Inflammatory macrophage (primary cell): Measurements from ENCODE around the gene ABHD5.
A peak's percentile ranks its signal among the peaks of the same experiment; 100 is the strongest.

ENCODE experiments used
- DNase-seq, 2 donors: peaks; one replicate each; pipeline ENCODE4 v3.0.0-alpha.2; 2020 to 2022

Gene ABHD5

DNA sequence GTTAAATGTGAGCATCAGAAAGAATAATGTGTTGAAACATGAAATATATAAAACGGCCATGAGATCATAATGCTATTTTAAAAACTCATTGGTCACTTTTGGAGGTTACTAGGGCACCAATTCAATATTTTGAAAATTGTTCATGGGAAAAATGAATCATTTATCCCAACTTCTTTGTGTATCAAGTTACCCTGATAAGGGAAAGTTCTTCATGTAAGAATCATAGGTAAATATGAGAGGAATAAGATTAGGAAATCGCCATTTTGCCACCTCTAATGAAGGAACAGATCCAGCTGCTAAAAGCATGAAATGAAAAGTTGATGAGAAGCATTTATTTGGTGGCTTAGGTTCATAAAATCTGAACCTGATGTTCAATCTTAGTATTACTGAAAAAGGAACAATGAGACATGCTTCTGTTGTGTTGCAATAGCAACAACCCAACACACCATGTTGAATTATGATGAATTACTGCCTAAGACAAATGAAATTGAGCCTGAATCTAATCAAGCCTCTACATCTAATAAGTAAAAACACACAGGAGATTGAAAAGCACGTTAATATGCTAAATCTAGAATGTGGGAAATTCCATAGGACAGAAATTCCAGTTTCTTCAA is 32.5 kb downstream of the ABHD5 start:
- DNase-seq = peak in 1 of 2 donors; percentile 9

GRCh38 chr3:43726521-43726920 is 35.8 kb downstream of the ABHD5 start:
- no peak for DNase-seq

- DNase-seq = peak in 1 of 2 donors; percentile 32
Measured at GRCh38 chr3:43727930-43728329, 37.2 kb downstream of the ABHD5 start.

DNA sequence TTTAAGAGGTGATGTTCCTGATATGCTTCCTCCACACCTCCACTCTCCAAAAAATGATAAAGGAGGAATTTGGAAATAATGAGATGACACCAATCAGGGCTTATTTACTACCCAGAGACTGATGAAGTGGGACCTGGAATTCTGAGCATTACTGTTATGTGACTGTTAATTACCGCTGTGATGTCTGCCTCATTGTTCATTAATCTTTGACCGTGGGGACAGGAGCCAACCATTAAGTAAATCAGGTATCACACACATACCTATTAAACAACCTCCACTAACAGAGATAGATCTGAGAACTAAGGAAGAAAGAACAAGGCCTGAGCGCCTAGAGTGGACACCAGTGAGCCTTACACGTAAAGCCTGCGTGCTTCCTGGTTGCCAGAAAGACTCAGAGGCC is 37.7 kb downstream of the ABHD5 start:
- DNase-seq = no peak

DNA sequence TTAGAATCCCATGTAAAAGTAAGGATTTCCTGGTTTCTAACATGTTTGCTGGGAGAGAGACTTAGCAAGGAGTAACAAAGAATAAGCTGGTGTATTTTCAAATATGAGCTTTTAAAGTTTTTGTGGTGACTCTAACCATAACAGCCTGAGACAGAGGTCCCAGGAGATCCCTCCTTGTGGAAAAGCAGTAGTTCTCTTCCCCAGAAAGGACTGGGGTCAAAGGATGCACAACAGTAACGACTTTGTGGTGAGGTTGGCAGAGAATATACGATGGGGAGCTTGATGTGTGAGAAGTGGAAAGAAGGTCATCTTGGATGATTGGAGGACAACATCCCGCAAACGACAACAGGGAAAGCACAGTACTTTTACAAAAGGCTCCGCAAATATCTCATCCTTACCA is 38.2 kb downstream of the ABHD5 start:
- DNase-seq = no peak

DNA sequence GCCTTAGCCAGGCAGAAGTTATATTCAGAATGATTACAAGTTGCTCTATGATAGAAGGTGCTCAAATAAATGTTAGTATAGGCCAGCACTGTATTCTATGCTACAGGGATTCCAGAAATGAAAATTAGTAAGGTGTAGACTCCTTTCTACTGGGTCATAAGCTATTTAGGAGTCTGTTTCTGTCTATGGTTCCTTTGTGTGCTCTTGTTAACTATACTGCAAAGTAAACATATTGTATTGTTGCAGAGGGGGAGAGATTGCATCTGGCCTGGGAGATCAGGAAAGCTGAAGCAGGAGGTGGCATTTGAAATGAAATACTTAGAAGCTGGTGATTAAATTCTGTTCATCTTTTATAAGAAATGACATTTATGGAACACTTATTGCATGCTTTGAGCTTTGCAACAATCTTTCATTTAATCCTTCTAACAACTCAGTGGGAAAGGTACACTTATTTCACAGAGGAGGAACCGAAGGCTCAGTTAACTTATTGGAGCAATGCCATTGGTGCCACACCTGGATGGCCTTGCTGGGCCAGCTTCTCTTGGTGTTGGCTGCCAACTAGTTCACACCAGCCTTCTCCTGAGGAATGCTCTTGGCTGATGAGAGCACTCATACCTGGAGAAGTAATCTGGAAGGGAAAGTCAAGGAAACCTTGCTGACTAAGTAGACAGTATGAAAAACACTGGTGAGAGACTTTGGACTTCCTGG is 39.1 kb downstream of the ABHD5 start:
- no peak for DNase-seq

DNA sequence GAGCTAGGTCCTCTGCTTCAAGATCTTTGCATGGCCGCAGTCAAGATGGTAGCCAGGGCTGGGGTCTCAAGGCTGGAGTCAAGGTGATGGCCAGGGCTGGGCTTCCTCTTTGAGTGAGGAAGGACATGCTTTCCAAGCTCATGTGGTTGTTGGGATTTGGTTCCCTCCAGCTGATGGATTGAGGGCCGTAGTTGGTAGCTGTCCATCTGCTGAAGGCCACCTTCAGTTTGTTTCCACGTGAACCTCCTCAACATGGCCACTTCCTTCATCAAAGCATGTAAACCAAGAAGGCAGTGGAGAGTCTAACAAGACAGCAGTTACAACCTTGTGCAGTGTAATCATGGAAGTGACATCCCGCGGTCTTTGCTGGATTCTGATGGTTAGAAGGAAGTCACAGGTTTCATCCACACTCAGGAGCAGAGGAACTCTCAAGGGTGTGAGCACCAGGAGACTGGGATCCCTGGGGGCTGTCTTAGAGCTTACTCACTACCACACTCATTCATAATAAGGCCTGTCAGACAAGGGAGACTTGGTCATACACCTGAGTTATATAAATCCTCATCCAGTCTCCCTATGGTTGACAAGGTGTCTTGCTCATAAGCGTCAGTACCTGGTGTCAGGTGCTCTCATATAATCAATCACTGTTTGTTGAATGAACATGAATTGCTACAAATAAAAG is 42.1 kb downstream of the ABHD5 start:
- DNase-seq = no peak

DNA sequence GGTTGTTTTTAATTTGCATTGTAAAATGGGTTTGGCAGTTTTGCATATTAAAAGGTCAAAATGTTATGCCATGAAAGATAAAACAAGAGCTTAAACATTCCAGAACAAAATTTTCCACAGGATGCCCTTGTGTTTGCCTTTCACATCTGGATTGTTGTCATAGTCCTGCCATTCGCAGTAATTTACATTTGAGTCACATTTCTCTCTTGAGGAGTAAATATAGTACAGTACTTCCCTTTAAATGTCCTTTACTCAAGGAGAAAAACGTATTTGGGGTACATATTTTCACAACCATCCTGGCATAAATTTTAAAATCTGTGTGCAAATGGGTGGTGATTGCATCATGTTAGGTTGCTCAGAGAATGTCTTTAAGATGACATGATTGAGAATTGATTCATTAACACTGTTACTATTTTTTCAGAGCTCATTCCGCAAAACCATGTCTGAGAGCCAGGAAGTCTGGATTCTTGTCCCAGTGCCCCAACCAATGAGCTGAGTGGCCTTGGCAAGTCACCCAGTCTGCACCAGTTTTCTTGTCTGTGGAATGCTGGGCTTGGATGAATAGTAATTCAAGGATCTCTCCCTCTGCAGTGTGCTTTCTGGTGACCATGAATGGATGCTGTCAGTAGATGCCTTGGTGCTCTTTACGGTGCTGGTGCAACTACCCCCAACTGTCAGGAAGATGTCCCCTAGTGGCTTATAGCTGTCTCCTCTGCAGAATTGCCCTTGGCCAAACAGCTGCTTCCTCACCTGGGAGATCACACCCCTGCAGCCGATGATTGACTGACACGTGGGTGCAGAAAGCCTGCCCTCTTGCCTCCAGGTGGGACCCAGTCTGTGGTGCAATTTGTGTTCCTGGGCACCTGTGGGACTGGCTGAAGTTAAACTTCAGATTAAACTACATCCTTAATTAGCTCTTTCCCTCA is 43.0 kb downstream of the ABHD5 start:
- DNase-seq = no peak

DNA sequence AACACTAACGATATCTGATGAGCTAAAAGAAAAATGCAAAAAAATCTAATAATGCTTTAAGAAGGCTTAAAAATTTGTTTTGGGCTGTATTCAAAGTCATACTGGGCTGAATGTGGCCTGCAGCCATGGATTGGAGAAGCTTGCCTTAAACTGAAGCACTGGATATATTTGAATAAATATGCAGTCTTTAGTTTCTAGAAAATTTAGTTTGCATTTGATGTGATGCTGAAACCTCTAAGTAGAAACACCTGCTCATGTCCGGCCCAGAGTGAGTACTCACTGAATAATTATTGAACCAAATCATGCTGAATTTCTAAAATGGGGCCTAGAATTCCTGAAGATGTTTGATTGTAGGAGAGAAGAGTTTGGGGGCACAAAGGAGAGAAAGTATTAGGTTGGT is 43.9 kb downstream of the ABHD5 start:
- no peak for DNase-seq

DNA sequence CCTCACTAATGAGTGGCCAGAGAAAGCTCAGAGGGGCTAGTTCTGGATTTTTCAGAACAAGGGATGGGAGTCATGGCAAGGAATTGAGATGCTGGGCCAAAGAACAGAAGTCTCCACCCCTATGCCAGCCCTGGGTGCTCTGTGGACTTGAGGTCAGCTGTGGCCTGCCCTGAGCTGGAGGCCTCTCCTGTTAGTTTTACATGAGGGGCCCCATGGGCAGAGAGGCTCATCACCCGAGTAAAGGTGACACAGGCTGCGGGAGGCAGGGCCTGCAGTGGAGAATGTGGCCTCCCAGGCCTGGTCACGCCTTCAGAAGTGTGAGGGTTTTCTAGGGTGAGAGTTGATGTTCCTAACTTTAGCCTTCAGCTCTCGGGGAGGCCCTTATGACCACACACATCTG is 44.9 kb downstream of the ABHD5 start:
- DNase-seq = no peak

GRCh38 chr3:43736558-43737440 is 46.1 kb downstream of the ABHD5 start:
- no peak for DNase-seq

- no peak for DNase-seq
Measured at GRCh38 chr3:43738305-43738704, 47.6 kb downstream of the ABHD5 start.

GRCh38 chr3:43742920-43743319 is 52.2 kb downstream of the ABHD5 start:
- DNase-seq = peak in 1 of 2 donors; percentile 28

- DNase-seq = no peak
Measured at GRCh38 chr3:43747641-43748040, 56.9 kb downstream of the ABHD5 start.

DNA sequence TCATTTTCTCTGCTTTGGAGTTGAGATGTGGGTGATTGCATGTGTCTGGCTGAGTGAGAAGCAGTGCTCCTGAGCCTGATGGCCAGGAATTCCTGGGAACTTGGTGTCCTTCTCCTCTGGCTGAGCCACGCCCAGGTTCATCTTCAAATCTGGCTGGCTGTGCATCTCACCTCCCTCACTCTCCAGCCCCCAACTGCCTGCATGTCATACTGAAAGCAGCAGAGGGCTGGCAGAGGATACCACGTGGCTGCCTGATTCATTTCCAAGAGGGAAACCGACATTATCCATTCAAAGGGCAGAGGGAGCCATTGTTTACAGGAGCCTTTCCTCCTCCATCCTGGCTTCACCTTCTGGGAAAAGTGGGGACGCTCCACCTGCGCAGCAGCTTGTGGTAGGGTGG is 57.4 kb downstream of the ABHD5 start:
- DNase-seq = no peak

DNA sequence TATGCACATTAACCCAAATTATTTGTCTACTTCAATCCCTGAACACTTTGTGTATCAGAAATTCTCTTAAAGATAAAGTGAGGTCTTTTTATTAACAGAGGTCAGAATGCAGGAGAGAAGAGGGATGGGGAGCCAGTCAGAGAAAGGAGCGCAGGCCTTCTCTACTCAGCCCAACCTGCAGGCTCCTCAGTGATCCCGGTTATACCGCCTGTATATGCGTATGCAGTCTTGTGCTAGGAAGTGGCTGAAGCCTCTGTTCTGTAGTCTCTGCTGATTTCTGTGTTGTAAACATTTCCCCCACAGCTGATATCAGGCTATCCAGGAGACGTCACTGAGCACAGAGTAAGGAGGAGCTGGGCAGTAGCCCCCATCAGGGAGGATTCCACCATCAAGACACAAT is 57.9 kb downstream of the ABHD5 start:
- DNase-seq = no peak

DNA sequence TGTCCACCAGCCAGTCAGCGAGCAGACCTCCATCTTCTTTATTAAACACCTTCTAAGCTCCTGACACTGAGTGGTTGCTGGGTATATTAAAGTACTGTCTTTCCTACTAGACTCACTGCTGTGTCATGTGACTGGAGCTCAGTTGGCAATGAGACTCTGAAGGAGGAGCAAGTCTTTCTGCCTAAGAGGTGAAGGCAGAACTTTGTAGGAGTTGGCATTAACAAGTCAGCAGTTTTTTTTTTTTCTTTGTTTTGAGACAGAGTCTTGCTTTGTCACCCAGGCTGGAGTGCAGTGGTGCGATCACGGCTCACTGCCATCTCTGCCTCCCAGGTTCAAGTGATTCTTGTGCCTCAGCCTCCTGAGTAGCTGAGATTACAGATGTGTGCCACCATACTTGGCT is 62.2 kb downstream of the ABHD5 start:
- DNase-seq = peak; percentile 23 to 45

DNA sequence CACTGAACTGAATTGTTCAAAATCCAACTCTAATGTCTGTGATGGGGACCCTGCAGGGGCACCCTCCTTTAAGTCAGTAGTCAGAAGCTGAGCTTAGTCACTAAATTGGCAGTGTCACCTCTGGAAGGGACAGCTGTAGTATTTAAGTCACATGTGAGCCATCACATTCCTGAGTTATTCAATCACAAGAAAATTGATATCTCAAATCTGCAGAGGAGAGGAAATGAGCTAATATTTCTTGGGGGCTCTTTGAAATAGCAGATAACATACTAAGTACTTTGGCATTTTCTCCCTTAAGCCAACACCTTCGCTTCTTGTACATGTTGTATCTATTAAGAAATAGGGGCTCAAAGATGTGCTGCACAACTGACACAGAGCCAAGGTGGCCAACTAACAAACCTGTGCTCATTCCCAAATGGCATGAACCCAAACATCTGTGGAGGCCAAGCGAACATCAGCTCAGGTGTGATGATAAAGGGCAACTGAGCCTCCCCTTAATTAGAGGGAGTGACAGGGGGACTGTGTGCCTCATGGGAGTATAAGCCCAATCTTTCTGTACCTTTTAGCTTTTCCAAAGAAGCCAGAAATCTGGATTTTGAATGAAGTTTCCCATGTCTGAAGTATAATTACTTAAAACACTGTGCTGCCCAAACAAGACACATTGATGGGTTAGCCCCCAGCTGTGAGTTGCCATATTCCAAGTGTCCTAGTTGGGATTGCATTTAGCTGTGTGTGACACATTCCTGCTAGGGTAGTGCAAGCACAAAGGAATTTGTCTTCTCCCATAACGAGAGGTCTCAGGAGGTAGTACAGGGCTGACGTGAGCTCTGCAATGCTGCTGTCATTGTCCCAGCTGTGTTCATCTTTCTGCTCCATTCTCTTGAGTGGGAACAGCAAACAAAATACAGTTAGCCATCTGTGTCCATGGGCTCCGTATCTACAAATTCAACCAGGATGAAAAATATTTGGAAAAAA is 63.3 kb downstream of the ABHD5 start:
- no peak for DNase-seq

GRCh38 chr3:43755516-43756200 is 64.9 kb downstream of the ABHD5 start:
- no peak for DNase-seq
